Measurements from ENCODE around the gene MYL4.

Gene MYL4

DNA sequence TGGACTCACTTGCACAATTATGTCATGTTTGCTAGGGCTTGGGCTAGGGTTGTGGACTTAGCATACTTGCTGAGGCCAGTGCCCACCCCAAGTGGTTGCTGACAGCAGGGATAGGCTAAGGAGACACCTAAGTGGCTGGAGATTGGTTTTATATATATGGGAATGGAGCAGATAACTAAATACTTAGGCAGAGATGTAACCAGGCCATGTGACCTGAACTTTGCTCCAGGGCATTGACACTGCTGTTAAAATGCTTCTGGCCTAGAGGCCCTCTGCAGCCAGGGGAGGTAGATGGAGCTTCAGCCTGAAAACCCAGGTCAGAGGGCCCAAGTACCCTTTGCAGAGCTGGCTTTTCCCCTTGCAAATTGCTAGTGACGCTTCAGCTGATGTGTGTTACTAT is 43.1 kb downstream of the MYL4 start:
- Histone ChIP-seq H4K91ac (ENCODE audit: low read depth, low read length, poor library complexity) (no peak overlapping the region), H3K27ac (replicated peaks; ENCODE audit: low read length) (no peak overlapping the region), H3K23ac (ENCODE audit: low read depth, low read length, poor library complexity) (no peak overlapping the region), H2AFZ (ENCODE audit: low read length) (no peak overlapping the region), H3K18ac (ENCODE audit: low read length) (no peak overlapping the region), H2BK5ac (ENCODE audit: low read length) (no peak overlapping the region), H2BK12ac (ENCODE audit: low read length) (no peak overlapping the region), H3K79me1 (ENCODE audit: low read depth, low read length) (no peaks in the 10 kb centered on the region), H3K4ac (ENCODE audit: low read length) (no peak overlapping the region), H2BK120ac (ENCODE audit: low read depth, low read length) (no peak overlapping the region), H3K4me1 (ENCODE audit: control insufficient read depth in 2 of 2, insufficient read depth in 1 of 2, low read depth in 1 of 2, low read length in 2 of 2) (peaks cover 3 to 20% of the 10 kb centered on the region in 2 donors), H3K9ac (ENCODE audit: low read depth, low read length, poor library complexity) (peak overlapping the region; percentile 44), H2AK5ac (ENCODE audit: low read depth, low read length) (no peak overlapping the region), H3K4me3 (ENCODE audit: low read length in 2 of 2) (no peak overlapping the region), H3K14ac (ENCODE audit: low read length) (no peak overlapping the region), H3K9me3 (replicated peaks in 1 of 2; ENCODE audit: control insufficient read depth in 2 of 2, insufficient read depth in 1 of 2, low read depth in 1 of 2, low read length in 2 of 2) (peaks cover 0 to 4% of the 10 kb centered on the region in 2 donors), H4K8ac (ENCODE audit: low read depth, low read length) (no peak overlapping the region), H3K4me2 (ENCODE audit: insufficient read depth, low read length, poor library complexity, severe bottlenecking) (no peak overlapping the region), H3K36me3 (replicated peaks in 1 of 2; ENCODE audit: control insufficient read depth in 2 of 2, insufficient read depth in 2 of 2, low read length in 2 of 2) (no peaks in the 10 kb centered on the region), H2BK15ac (ENCODE audit: low read length) (no peak overlapping the region), H3K27me3 (ENCODE audit: control insufficient read depth in 3 of 3, insufficient read depth in 3 of 3, low read depth in 1 of 3, low read length in 3 of 3) (peaks cover 6 to 35% (median 18%) of the 10 kb centered on the region in 3 experiments)
- DNase-seq (ENCODE audit: low spot score) = no peak
- no CpG with 5 or more reads among the region's 1 CpG for WGBS, 2 donors (ENCODE audit: extremely low coverage in 2 of 2, insufficient read length in 2 of 2, insufficient replicate concordance in 1 of 2)

DNA sequence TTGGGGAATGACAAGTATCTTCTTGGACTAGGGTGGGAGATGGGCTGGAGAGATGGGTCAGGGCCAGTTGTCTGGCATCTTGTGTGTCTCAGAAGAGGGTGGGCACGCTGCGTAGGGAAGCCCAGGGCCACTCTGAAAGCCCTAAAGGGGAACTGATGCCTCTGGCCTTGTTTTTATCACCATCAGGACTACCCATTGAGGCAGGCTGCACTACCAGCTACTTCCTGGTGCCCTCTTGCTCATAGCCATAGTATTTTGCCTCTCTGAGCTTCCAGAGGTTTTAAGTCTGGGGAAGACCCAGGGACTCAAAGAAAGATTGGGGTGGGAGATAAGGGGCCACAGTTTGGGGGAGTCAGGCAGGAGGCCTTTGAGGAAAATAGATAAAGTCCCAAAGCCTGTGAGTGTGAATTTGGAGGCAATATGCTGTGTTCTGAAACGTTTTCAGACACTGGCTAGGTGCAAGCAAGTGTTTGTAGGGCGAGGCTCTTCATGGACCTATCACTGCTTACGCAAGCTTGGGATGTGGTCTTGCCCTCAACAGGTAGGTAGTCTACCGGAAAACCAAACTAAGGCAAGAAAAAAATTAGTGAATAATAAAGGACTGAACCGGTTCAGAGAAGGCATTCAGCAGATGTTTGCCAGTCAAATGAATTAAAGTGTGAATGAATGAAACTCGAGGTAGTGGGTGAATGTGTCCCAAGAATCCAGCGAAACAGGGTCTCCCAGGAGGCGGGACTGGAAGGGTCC is 43.8 kb downstream of the MYL4 start:
- no peak for DNase-seq (ENCODE audit: low spot score)

DNA sequence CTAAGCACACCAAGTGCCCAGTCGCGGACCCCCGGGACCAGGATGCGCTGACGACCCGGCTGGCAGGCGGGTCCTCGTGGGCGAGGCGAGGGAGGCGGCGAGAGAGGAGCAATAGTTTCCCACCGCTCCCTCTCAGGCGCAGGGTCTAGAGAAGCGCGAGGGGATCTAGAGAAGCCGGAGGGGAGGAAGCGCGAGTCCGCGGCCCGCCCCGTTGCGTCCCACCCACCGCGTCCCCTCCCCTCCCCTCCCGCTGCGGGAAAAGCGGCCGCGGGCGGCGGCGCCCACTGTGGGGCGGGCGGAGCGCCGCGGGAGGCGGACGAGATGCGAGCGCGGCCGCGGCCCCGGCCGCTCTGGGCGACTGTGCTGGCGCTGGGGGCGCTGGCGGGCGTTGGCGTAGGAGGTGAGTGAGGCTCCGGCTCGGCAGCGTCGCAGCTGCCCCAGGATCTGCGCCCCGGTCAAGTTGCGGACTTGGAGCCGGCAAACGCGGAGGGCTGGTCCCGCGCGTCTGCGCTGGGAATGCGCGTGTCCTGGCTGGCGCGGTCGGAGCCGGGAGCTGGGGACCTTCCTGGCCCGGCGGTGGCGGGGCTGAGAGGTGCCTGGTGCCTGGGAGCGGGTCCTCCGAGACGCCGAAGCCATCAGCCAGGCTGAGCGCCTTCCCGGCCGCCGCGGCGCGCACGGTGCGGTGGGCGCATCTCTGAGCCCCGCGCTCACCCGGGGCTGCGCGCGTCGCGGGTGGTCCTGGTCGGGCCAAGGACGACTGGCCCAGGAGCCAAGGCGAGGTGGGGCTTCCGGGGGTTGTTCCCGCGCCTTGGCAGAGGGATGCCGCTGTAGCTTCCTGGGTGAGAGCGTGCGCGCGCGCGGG is 44.6 kb downstream of the MYL4 start, which contains the start of gene ITGB3:
TSS of gene ITGB3 (plus strand) at position 287 of the 862 bp plus-strand sequence. CDS start at position 322, 35 bp downstream.
- peak within 1 kb of the TSS; percentile 65 to 84 for H3K4me3 ChIP-seq (ENCODE audit: low read length in 2 of 2)
- DNase-seq (ENCODE audit: low spot score) = peak; percentile 65
- H3K9ac ChIP-seq (ENCODE audit: low read depth, low read length, poor library complexity) = peak within 1 kb of the TSS; percentile 85
- H3K9me3 ChIP-seq (replicated peaks in 1 of 2; ENCODE audit: control insufficient read depth in 2 of 2, insufficient read depth in 1 of 2, low read depth in 1 of 2, low read length in 2 of 2) = peaks cover 0 to 7% of the 10 kb centered on the region in 2 donors
- peak within 1 kb of the TSS; percentile 75 for H3K4me2 ChIP-seq (ENCODE audit: insufficient read depth, low read length, poor library complexity, severe bottlenecking)
- H2BK12ac ChIP-seq (ENCODE audit: low read length) = no peak within 1 kb of the TSS
- no peak within 1 kb of the TSS for H4K91ac ChIP-seq (ENCODE audit: low read depth, low read length, poor library complexity)
- no peak within 1 kb of the TSS for H2BK15ac ChIP-seq (ENCODE audit: low read length)
- H2AK5ac ChIP-seq (ENCODE audit: low read depth, low read length) = no peak within 1 kb of the TSS
- H2BK120ac ChIP-seq (ENCODE audit: low read depth, low read length) = no peak within 1 kb of the TSS
- H3K23ac ChIP-seq (ENCODE audit: low read depth, low read length, poor library complexity) = peak within 1 kb of the TSS; percentile 90
- no peak within 1 kb of the TSS for H2BK5ac ChIP-seq (ENCODE audit: low read length)
- peaks cover 3 to 20% of the 10 kb centered on the region in 2 donors for H3K4me1 ChIP-seq (ENCODE audit: control insufficient read depth in 2 of 2, insufficient read depth in 1 of 2, low read depth in 1 of 2, low read length in 2 of 2)
- no peak within 1 kb of the TSS for H4K8ac ChIP-seq (ENCODE audit: low read depth, low read length)
- H3K14ac ChIP-seq (ENCODE audit: low read length) = no peak within 1 kb of the TSS
- no peaks in the 10 kb centered on the region for H3K36me3 ChIP-seq (replicated peaks in 1 of 2; ENCODE audit: control insufficient read depth in 2 of 2, insufficient read depth in 2 of 2, low read length in 2 of 2)
- H3K27me3 ChIP-seq (ENCODE audit: control insufficient read depth in 3 of 3, insufficient read depth in 3 of 3, low read depth in 1 of 3, low read length in 3 of 3) = peaks cover 6 to 37% (median 18%) of the 10 kb centered on the region in 3 experiments
- H3K4ac ChIP-seq (ENCODE audit: low read length) = no peak within 1 kb of the TSS
- H3K27ac ChIP-seq (replicated peaks; ENCODE audit: low read length) = no peak within 1 kb of the TSS
- H2AFZ ChIP-seq (ENCODE audit: low read length) = peak within 1 kb of the TSS; percentile 100
- no peaks in the 10 kb centered on the region for H3K79me1 ChIP-seq (ENCODE audit: low read depth, low read length)
- WGBS, 2 donors (ENCODE audit: extremely low coverage in 2 of 2, insufficient read length in 2 of 2, insufficient replicate concordance in 1 of 2) = no CpG with 5 or more reads among the region's 112 CpGs
- H3K18ac ChIP-seq (ENCODE audit: low read length) = peak within 1 kb of the TSS; percentile 89

More for the DNA sequence above, 43.8 kb downstream of the MYL4 start:
- Histone ChIP-seq H2BK5ac (ENCODE audit: low read length) (no peak overlapping the region), H2BK120ac (ENCODE audit: low read depth, low read length) (no peak overlapping the region), H3K18ac (ENCODE audit: low read length) (no peak overlapping the region), H3K27ac (replicated peaks; ENCODE audit: low read length) (no peak overlapping the region), H3K4me1 (ENCODE audit: control insufficient read depth in 2 of 2, insufficient read depth in 1 of 2, low read depth in 1 of 2, low read length in 2 of 2) (peaks cover 3 to 20% of the 10 kb centered on the region in 2 donors), H3K4ac (ENCODE audit: low read length) (no peak overlapping the region), H2AFZ (ENCODE audit: low read length) (peak overlapping the region; percentile 100), H2AK5ac (ENCODE audit: low read depth, low read length) (no peak overlapping the region), H3K14ac (ENCODE audit: low read length) (no peak overlapping the region), H3K27me3 (ENCODE audit: control insufficient read depth in 3 of 3, insufficient read depth in 3 of 3, low read depth in 1 of 3, low read length in 3 of 3) (peaks cover 6 to 35% (median 18%) of the 10 kb centered on the region in 3 experiments), H4K91ac (ENCODE audit: low read depth, low read length, poor library complexity) (no peak overlapping the region), H2BK12ac (ENCODE audit: low read length) (no peak overlapping the region), H3K4me2 (ENCODE audit: insufficient read depth, low read length, poor library complexity, severe bottlenecking) (peak overlapping the region; percentile 75), H3K9ac (ENCODE audit: low read depth, low read length, poor library complexity) (no peak overlapping the region), H4K8ac (ENCODE audit: low read depth, low read length) (no peak overlapping the region), H3K79me1 (ENCODE audit: low read depth, low read length) (no peaks in the 10 kb centered on the region), H3K23ac (ENCODE audit: low read depth, low read length, poor library complexity) (no peak overlapping the region), H3K4me3 (ENCODE audit: low read length in 2 of 2) (peak overlapping the region; percentile 65 to 84), H3K36me3 (replicated peaks in 1 of 2; ENCODE audit: control insufficient read depth in 2 of 2, insufficient read depth in 2 of 2, low read length in 2 of 2) (no peaks in the 10 kb centered on the region), H3K9me3 (replicated peaks in 1 of 2; ENCODE audit: control insufficient read depth in 2 of 2, insufficient read depth in 1 of 2, low read depth in 1 of 2, low read length in 2 of 2) (peaks cover 0 to 4% of the 10 kb centered on the region in 2 donors), H2BK15ac (ENCODE audit: low read length) (no peak overlapping the region)
- no CpG with 5 or more reads among the region's 10 CpGs for WGBS, 2 donors (ENCODE audit: extremely low coverage in 2 of 2, insufficient read length in 2 of 2, insufficient replicate concordance in 1 of 2)
